Upper lobe of left lung (tissue), 6 donors: Measurements from ENCODE around the gene POMGNT2. TPM values are rescaled to one million over a fixed set of nuclear protein-coding genes. Genes with fewer than 3 reads are reported as not detected.

Source experiments
- ATAC-seq, 2 donors: fragments of 200-7000 bp; cut with Tn5 transposase; one replicate each; pipeline ENCODE4 v1.9.1; 2022; ENCODE audit warnings: mild to moderate bottlenecking in 2 of 2, moderate library complexity in 2 of 2; ENCODE audit not compliant: low FRiP score in 2 of 2
- DNase-seq, 2 donors: peaks; one replicate each; pipeline ENCODE4 v3.0.0-alpha.2; 2019 to 2020
- H3K27ac ChIP-seq, 4 donors: fragments of 200-600 bp; sonication (generic); one replicate each; pipeline ENCODE4 v1.5.1; 2016 to 2019
- H3K27me3 ChIP-seq, 4 donors: fragments of 200-600 bp; sonication (generic); one replicate each; pipeline ENCODE4 v1.5.1; 2017 to 2019
- H3K36me3 ChIP-seq, 4 donors: fragments of 200-600 bp; sonication (generic); one replicate each; pipeline ENCODE4 v1.5.1; 2016 to 2019
- H3K4me1 ChIP-seq, 4 donors: fragments of 200-600 bp; sonication (generic); one replicate each; pipeline ENCODE4 v1.5.1; 2018 to 2019
- H3K4me3 ChIP-seq, 4 donors: fragments of 200-600 bp; sonication (generic); one replicate each; pipeline ENCODE4 v1.5.1; 2017 to 2019; ENCODE audit warnings: mild to moderate bottlenecking in 2 of 4, moderate library complexity in 1 of 4
- H3K9me3 ChIP-seq, 4 donors: fragments of 200-600 bp; sonication (generic); one replicate each; pipeline ENCODE4 v1.5.1; 2018 to 2019
- EP300 ChIP-seq, 4 donors: sonication (generic); formaldehyde crosslinking; IDR thresholded peaks; one replicate each; pipeline ENCODE4 v1.5.1; 2017; ENCODE audit warnings: antibody characterized with exemption in 4 of 4, control low read depth in 2 of 4
- POLR2A ChIP-seq, 4 donors: fragments of 450-650 bp; IDR thresholded peaks; one replicate each; pipeline ENCODE4 v1.5.1; 2016 to 2017; ENCODE audit warnings: antibody characterized with exemption in 4 of 4, mild to moderate bottlenecking in 2 of 4
- POLR2AphosphoS5 ChIP-seq, 2 donors: sonication (generic); formaldehyde crosslinking; IDR thresholded peaks; one replicate each; pipeline ENCODE4 v1.5.1; 2017; ENCODE audit warnings: antibody characterized with exemption in 2 of 2
- WGBS, 2 donors: methylation state at CpG; one replicate each; pipeline ENCODE4 v1.1.5; 2017 to 2018; 5-methylcytosine and 5-hydroxymethylcytosine counted together
- total RNA-seq, 6 donors: library from RNA; depleted of rRNA in 4 of 6; stranded (reverse); fragments of >200 nt in 4 of 6; gene quantifications; one replicate each; pipeline versions ENCODE4 v1.1.0 to v1.2.1, GENCODE V29; 2016 to 2021
- TF ChIP-seq, protein P1 (sequence below), 6 experiments: fragments of 450-650 bp in 4 of 6; fragments of 200-600 bp in 2 of 6; sonication (generic) in 2 of 6; IDR thresholded peaks; one replicate each; pipeline ENCODE4 v1.5.1; 2016 to 2019; ENCODE audit warnings: antibody characterized with exemption in 6 of 6
- donor health status: DM: no; HTN: no; CAD: no; lungs with moderate emphysema.
- donor health status: DM: no; HTN: yes; CAD: no; lungs with severe emphysema.

Gene POMGNT2
- 10 to 100 TPM; 10.5 to 25.1 (median 14.1) TPM for total RNA-seq

GRCh38 chr3:43105596-43106292, at the start of gene POMGNT2:
Gene POMGNT2 (minus strand): TSS chr3:43106079. CDS start chr3:43081431, 24,648 bp downstream.
- peaks cover 5 to 26% (median 24%) of the 10 kb centered on the region in 4 donors for H3K4me1 ChIP-seq
- H3K4me3 ChIP-seq: peak within 1 kb of the TSS; percentile 75 to 91 (median 76)
- peak in 1 of 4 donors; percentile 72 for TF ChIP-seq POLR2A (IDR thresholded peaks at IDR 0.05)
- TF ChIP-seq, protein P1, sequence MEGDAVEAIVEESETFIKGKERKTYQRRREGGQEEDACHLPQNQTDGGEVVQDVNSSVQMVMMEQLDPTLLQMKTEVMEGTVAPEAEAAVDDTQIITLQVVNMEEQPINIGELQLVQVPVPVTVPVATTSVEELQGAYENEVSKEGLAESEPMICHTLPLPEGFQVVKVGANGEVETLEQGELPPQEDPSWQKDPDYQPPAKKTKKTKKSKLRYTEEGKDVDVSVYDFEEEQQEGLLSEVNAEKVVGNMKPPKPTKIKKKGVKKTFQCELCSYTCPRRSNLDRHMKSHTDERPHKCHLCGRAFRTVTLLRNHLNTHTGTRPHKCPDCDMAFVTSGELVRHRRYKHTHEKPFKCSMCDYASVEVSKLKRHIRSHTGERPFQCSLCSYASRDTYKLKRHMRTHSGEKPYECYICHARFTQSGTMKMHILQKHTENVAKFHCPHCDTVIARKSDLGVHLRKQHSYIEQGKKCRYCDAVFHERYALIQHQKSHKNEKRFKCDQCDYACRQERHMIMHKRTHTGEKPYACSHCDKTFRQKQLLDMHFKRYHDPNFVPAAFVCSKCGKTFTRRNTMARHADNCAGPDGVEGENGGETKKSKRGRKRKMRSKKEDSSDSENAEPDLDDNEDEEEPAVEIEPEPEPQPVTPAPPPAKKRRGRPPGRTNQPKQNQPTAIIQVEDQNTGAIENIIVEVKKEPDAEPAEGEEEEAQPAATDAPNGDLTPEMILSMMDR (IDR thresholded peaks at IDR 0.05): peak in 2 of 6 experiments; percentile 11 to 16
- TF ChIP-seq POLR2AphosphoS5 (IDR thresholded peaks at IDR 0.05): peak in 1 of 2 donors; percentile 25
- TF ChIP-seq EP300 (IDR thresholded peaks at IDR 0.05): no peak
- DNase-seq (peak; percentile 91 to 97), ATAC-seq (peak; percentile 90 to 97)
- H3K27ac ChIP-seq: peak within 1 kb of the TSS; percentile 60 to 82 (median 70)
- no peaks in the 10 kb centered on the region for H3K9me3 ChIP-seq
- 0 to 1% methylated on average over 8 to 11 of the region's 71 CpGs for WGBS, 2 donors
- H3K36me3 ChIP-seq: no peaks in the 10 kb centered on the region
- H3K27me3 ChIP-seq: no peaks in the 10 kb centered on the region

- DNase-seq (no peak), ATAC-seq (no peak)
- Histone ChIP-seq H3K4me3 (no peak overlapping the region), H3K4me1 (peaks cover 0 to 2% (median 0%) of the 10 kb centered on the region in 4 donors), H3K9me3 (no peaks in the 10 kb centered on the region), H3K27me3 (no peaks in the 10 kb centered on the region), H3K36me3 (no peaks in the 10 kb centered on the region), H3K27ac (no peak overlapping the region)
- TF ChIP-seq POLR2A (IDR thresholded peaks at IDR 0.05) (no peak), POLR2AphosphoS5 (IDR thresholded peaks at IDR 0.05) (no peak), EP300 (IDR thresholded peaks at IDR 0.05) (no peak)
- TF ChIP-seq, protein P1 (IDR thresholded peaks at IDR 0.05): no peak
- WGBS, 2 donors: 72 to 74% methylated on average over 5 of the region's 5 CpGs
These were observed 49.1 kb upstream of the POMGNT2 start for GRCh38 chr3:43154980-43155379.

GRCh38 chr3:43153216-43154083, 47.6 kb upstream of the POMGNT2 start:
- DNase-seq (peak in 1 of 2 donors; percentile 17), ATAC-seq (peak; percentile 54 to 89)
- H3K4me3 ChIP-seq: no peak overlapping the region
- no peaks in the 10 kb centered on the region for H3K27me3 ChIP-seq
- no peaks in the 10 kb centered on the region for H3K9me3 ChIP-seq
- H3K27ac ChIP-seq: no peak overlapping the region
- peaks cover 0 to 2% (median 0%) of the 10 kb centered on the region in 4 donors for H3K4me1 ChIP-seq
- WGBS, 2 donors: 61 to 66% methylated on average over 16 to 19 of the region's 19 CpGs
- TF ChIP-seq EP300 (IDR thresholded peaks at IDR 0.05) (no peak), POLR2AphosphoS5 (IDR thresholded peaks at IDR 0.05) (peak; percentile 48 to 80)
- TF ChIP-seq, protein P1 (IDR thresholded peaks at IDR 0.05): peak in 1 of 6 experiments; percentile 17
- no peaks in the 10 kb centered on the region for H3K36me3 ChIP-seq

DNA sequence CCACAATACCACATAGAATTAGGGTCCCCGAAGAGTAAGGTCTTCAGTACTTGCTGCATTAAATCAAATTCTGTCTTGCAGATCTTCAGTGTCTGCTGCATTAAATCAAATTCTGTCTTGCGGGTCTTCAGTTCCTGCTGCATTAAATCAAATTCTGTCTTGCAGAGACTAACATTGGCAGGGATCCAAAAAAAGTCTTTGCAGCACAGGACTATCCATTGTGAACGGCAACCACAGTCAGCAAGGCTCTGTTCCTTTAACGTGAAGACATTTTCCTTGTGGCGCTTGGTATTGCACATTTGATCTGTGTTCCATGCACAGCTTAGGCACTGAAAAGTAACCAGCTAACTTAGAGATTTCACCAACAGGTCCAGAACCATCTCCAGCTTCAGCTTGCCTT, 46.8 kb upstream of the POMGNT2 start:
- Histone ChIP-seq H3K9me3 (no peaks in the 10 kb centered on the region), H3K27ac (no peak overlapping the region), H3K4me3 (no peak overlapping the region), H3K27me3 (no peaks in the 10 kb centered on the region), H3K4me1 (peaks cover 0 to 2% (median 0%) of the 10 kb centered on the region in 4 donors), H3K36me3 (no peaks in the 10 kb centered on the region)
- WGBS, 2 donors: 24 to 41% methylated on average over 5 of the region's 5 CpGs
- ATAC-seq (no peak), DNase-seq (no peak)
- TF ChIP-seq, protein P1 (IDR thresholded peaks at IDR 0.05): no peak
- TF ChIP-seq EP300 (IDR thresholded peaks at IDR 0.05): no peak
- no peak for TF ChIP-seq POLR2AphosphoS5 (IDR thresholded peaks at IDR 0.05)
- no peak for TF ChIP-seq POLR2A (IDR thresholded peaks at IDR 0.05)
